Tibial nerve (tissue), 4 donors: ENCODE results near the gene SH3RF3. TPM values are rescaled to one million over a fixed set of nuclear protein-coding genes. Genes with fewer than 3 reads are reported as not detected.

Experiments
- DNase-seq, 2 donors: peaks; one replicate each; pipeline ENCODE4 v3.0.0-alpha.2; 2019; ENCODE audit warnings: low spot score in 2 of 2
- H3K27ac ChIP-seq, 4 donors: fragments of 200-600 bp; sonication (generic) in 3 of 4; one replicate each; pipeline ENCODE4 v1.5.1; 2017 to 2019; ENCODE audit warnings: mild to moderate bottlenecking in 1 of 4
- H3K27me3 ChIP-seq, 2 donors: fragments of 200-600 bp; sonication (generic) in 1 of 2; one replicate each; pipeline versions ENCODE4 v1.5.1 to v1.6.0; 2017 to 2019
- H3K36me3 ChIP-seq, 3 donors: fragments of 200-600 bp; sonication (generic); one replicate each; pipeline ENCODE4 v1.5.1; 2018 to 2019
- H3K4me1 ChIP-seq, 4 donors: fragments of 200-600 bp; sonication (generic) in 3 of 4; one replicate each; pipeline ENCODE4 v1.5.1; 2017 to 2019
- H3K4me3 ChIP-seq, 4 donors: fragments of 200-600 bp; sonication (generic) in 3 of 4; one replicate each; pipeline ENCODE4 v1.5.1; 2017 to 2019; ENCODE audit warnings: mild to moderate bottlenecking in 1 of 4, moderate library complexity in 1 of 4
- H3K9me3 ChIP-seq, 4 donors: fragments of 200-600 bp; sonication (generic) in 3 of 4; one replicate each; pipeline ENCODE4 v1.5.1; 2017 to 2019
- CTCF ChIP-seq, 5 experiments: fragments of 200-600 bp in 3 of 5; fragments of 450-650 bp in 2 of 5; sonication (generic) in 3 of 5; IDR thresholded peaks; one replicate each; pipeline ENCODE4 v1.5.1; 2016 to 2019; ENCODE audit warnings: antibody characterized with exemption in 5 of 5, mild to moderate bottlenecking in 3 of 5, moderate library complexity in 2 of 5
- EP300 ChIP-seq, 2 donors: sonication (generic); formaldehyde crosslinking; IDR thresholded peaks; one replicate each; pipeline ENCODE4 v1.6.1; 2017; ENCODE audit warnings: antibody characterized with exemption in 2 of 2, mild to moderate bottlenecking in 1 of 2
- POLR2A ChIP-seq, 2 donors: fragments of 450-650 bp; IDR thresholded peaks; one replicate each; pipeline ENCODE4 v1.6.1; 2017; ENCODE audit warnings: antibody characterized with exemption in 2 of 2, mild to moderate bottlenecking in 2 of 2, moderate library complexity in 2 of 2
- WGBS, 2 donors: methylation state at CpG; one replicate each; pipeline ENCODE4 v1.1.5; 2018; 5-methylcytosine and 5-hydroxymethylcytosine counted together
- total RNA-seq, 4 donors: library from RNA; depleted of rRNA; stranded (reverse); fragments of >200 nt; gene quantifications; one replicate each; pipeline ENCODE4 v1.1.0, GENCODE V29; 2016

SH3RF3 gene
- total RNA-seq, 4 donors from 2014 or later = 6.9 to 18.0 (median 11.4) TPM

- Histone ChIP-seq H3K27ac (no peak overlapping the region), H3K27me3 (no peaks in the 10 kb centered on the region), H3K9me3 (no peaks in the 10 kb centered on the region), H3K4me3 (no peak overlapping the region), H3K4me1 (peaks cover 0 to 8% (median 0%) of the 10 kb centered on the region in 4 donors), H3K36me3 (no peaks in the 10 kb centered on the region)
- no peak for TF ChIP-seq EP300 (IDR thresholded peaks at IDR 0.05)
- no peak for TF ChIP-seq CTCF (IDR thresholded peaks at IDR 0.05)
- TF ChIP-seq POLR2A (IDR thresholded peaks at IDR 0.05) = no peak
- DNase-seq = no peak
- WGBS, 2 donors = 83 to 87% methylated on average over 9 of the region's 9 CpGs
Measured at GRCh38 chr2:109202486-109202885, 73.5 kb downstream of the SH3RF3 start.

- Histone ChIP-seq H3K4me1 (peaks cover 0 to 8% (median 0%) of the 10 kb centered on the region in 4 donors), H3K27ac (no peak overlapping the region), H3K36me3 (no peaks in the 10 kb centered on the region), H3K27me3 (no peaks in the 10 kb centered on the region), H3K9me3 (peaks cover 0 to 5% (median 0%) of the 10 kb centered on the region in 4 donors), H3K4me3 (no peak overlapping the region)
- TF ChIP-seq CTCF (IDR thresholded peaks at IDR 0.05) = no peak
- no peak for DNase-seq
- WGBS, 2 donors = 91 to 99% methylated on average over 22 of the region's 22 CpGs
Measured at GRCh38 chr2:109203246-109204011, 74.4 kb downstream of the SH3RF3 start.

- no peak for TF ChIP-seq POLR2A (IDR thresholded peaks at IDR 0.05)
- no peak for TF ChIP-seq EP300 (IDR thresholded peaks at IDR 0.05)
- TF ChIP-seq CTCF (IDR thresholded peaks at IDR 0.05) = no peak
Measured at GRCh38 chr2:109204412-109204811, 75.4 kb downstream of the SH3RF3 start.

GRCh38 chr2:109205447-109205846, 76.4 kb downstream of the SH3RF3 start:
- no peak overlapping the region for H3K4me3 ChIP-seq
- peaks cover 0 to 9% (median 0%) of the 10 kb centered on the region in 4 donors for H3K9me3 ChIP-seq
- TF ChIP-seq EP300 (IDR thresholded peaks at IDR 0.05) (no peak), CTCF (IDR thresholded peaks at IDR 0.05) (no peak), POLR2A (IDR thresholded peaks at IDR 0.05) (no peak)
- H3K36me3 ChIP-seq = no peaks in the 10 kb centered on the region
- peaks cover 0 to 26% (median 0%) of the 10 kb centered on the region in 4 donors for H3K4me1 ChIP-seq
- H3K27me3 ChIP-seq = no peaks in the 10 kb centered on the region
- H3K27ac ChIP-seq = no peak overlapping the region
- 93 to 98% methylated on average over 6 of the region's 6 CpGs for WGBS, 2 donors
- DNase-seq = no peak

More at GRCh38 chr2:109204412-109204811, 75.4 kb downstream of the SH3RF3 start:
- no peak for DNase-seq
- Histone ChIP-seq H3K27me3 (no peaks in the 10 kb centered on the region), H3K9me3 (peaks cover 0 to 9% (median 0%) of the 10 kb centered on the region in 4 donors), H3K27ac (no peak overlapping the region), H3K4me3 (no peak overlapping the region), H3K36me3 (no peaks in the 10 kb centered on the region), H3K4me1 (peaks cover 0 to 15% (median 0%) of the 10 kb centered on the region in 4 donors)
- 94 to 96% methylated on average over 3 of the region's 3 CpGs for WGBS, 2 donors

GRCh38 chr2:109206569-109207146, 77.7 kb downstream of the SH3RF3 start:
- peaks cover 0 to 9% (median 0%) of the 10 kb centered on the region in 4 donors for H3K9me3 ChIP-seq
- WGBS, 2 donors = 96 to 97% methylated on average over 2 of the region's 2 CpGs
- no peaks in the 10 kb centered on the region for H3K36me3 ChIP-seq
- DNase-seq = no peak
- TF ChIP-seq EP300 (IDR thresholded peaks at IDR 0.05) = no peak
- no peak for TF ChIP-seq POLR2A (IDR thresholded peaks at IDR 0.05)
- no peak for TF ChIP-seq CTCF (IDR thresholded peaks at IDR 0.05)
- H3K27me3 ChIP-seq = no peaks in the 10 kb centered on the region
- no peak overlapping the region for H3K27ac ChIP-seq
- H3K4me1 ChIP-seq = peaks cover 0 to 28% (median 0%) of the 10 kb centered on the region in 4 donors
- H3K4me3 ChIP-seq = no peak overlapping the region
